HepG2 (cell line): ENCODE results near the gene ZNF223. TPM values are rescaled to one million over a fixed set of nuclear protein-coding genes. Genes with fewer than 3 reads are reported as not detected.
A peak's percentile ranks its signal among the peaks of the same experiment; 100 is the strongest.

ENCODE experiments used
- BHLHE40 ChIP-seq: IDR thresholded peaks from 2 replicates; pipeline ENCODE4 v1.6.1; 2011; ENCODE audit warnings: low read length, improper control_type of control experiment
- CEBPZ ChIP-seq: IDR thresholded peaks from 2 replicates; pipeline ENCODE4 v1.6.1; 2012; ENCODE audit warnings: low read length, improper control_type of control experiment
- FOXO4 ChIP-seq: sonication (generic); formaldehyde crosslinking; conservative IDR thresholded peaks from 2 replicates; pipeline ENCODE4 v1.8.1; 2023; ENCODE audit warnings: missing genetic modification reagents
- HNRNPLL ChIP-seq: fragments of 200-400 bp; formaldehyde crosslinking; IDR thresholded peaks from 2 replicates; pipeline ENCODE4 v1.6.1; 2017; ENCODE audit warnings: mild to moderate bottlenecking, low read depth, low read length; ENCODE audit not compliant: poor library complexity, severe bottlenecking
- KDM2A ChIP-seq: sonication (generic); formaldehyde crosslinking; IDR thresholded peaks from 2 replicates; pipeline ENCODE4 v1.4.0; 2020; ENCODE audit warnings: low read depth, missing genetic modification reagents, borderline replicate concordance
- KMT2B ChIP-seq: IDR thresholded peaks from 2 replicates; pipeline ENCODE4 v1.6.1; 2016; ENCODE audit warnings: missing genetic modification reagents, missing compliant biosample characterization
- MTF2 ChIP-seq: sonication (generic); formaldehyde crosslinking; IDR thresholded peaks from 2 replicates; pipeline ENCODE4 v1.5.0; 2020; ENCODE audit warnings: missing genetic modification reagents, borderline replicate concordance
- NFE2L1 ChIP-seq: sonication (generic); formaldehyde crosslinking; IDR thresholded peaks from 2 replicates; pipeline ENCODE4 v1.4.0; 2020; ENCODE audit warnings: missing genetic modification reagents, mild to moderate bottlenecking, borderline replicate concordance
- ONECUT2 ChIP-seq: sonication (generic); formaldehyde crosslinking; IDR thresholded peaks from 2 replicates; pipeline ENCODE4 v1.4.0; 2020; ENCODE audit warnings: missing genetic modification reagents
- RFX3 ChIP-seq: IDR thresholded peaks from 2 replicates; pipeline ENCODE4 v1.6.1; 2016; ENCODE audit warnings: missing biosample characterization, missing genetic modification reagents
- SRSF1 ChIP-seq: fragments of 200-400 bp; formaldehyde crosslinking; optimal IDR thresholded peaks from 2 replicates; pipeline ENCODE3; 2017; ENCODE audit warnings: mild to moderate bottlenecking, low read depth, low read length, moderate library complexity
- TAF1 ChIP-seq: sonication (generic); formaldehyde crosslinking; IDR thresholded peaks from 2 replicates; pipeline ENCODE4 v1.4.0; 2020; ENCODE audit warnings: missing genetic modification reagents
- ZBED4 ChIP-seq: sonication (generic); formaldehyde crosslinking; IDR thresholded peaks from 2 replicates; pipeline ENCODE4 v1.4.0; 2020; ENCODE audit warnings: missing genetic modification reagents, borderline replicate concordance
- ZKSCAN5 ChIP-seq: sonication (generic); formaldehyde crosslinking; IDR thresholded peaks from 2 replicates; pipeline ENCODE4 v1.5.1; 2020; ENCODE audit warnings: mild to moderate bottlenecking, missing genetic modification reagents
- ZNF44 ChIP-seq: sonication (generic); formaldehyde crosslinking; IDR thresholded peaks from 2 replicates; pipeline ENCODE4 v1.5.1; 2020; ENCODE audit warnings: mild to moderate bottlenecking, missing genetic modification reagents
- ZNF446 ChIP-seq: sonication (generic); formaldehyde crosslinking; IDR thresholded peaks from 2 replicates; pipeline ENCODE4 v1.5.0; 2020; ENCODE audit warnings: mild to moderate bottlenecking, missing genetic modification reagents
- ZNF605 ChIP-seq: sonication (generic); formaldehyde crosslinking; IDR thresholded peaks from 2 replicates; pipeline ENCODE4 v1.8.0; 2022; ENCODE audit warnings: mild to moderate bottlenecking, missing genetic modification reagents
- ZNF691 ChIP-seq: sonication (generic); formaldehyde crosslinking; IDR thresholded peaks from 2 replicates; pipeline ENCODE4 v1.4.0; 2020; ENCODE audit warnings: missing genetic modification reagents, low read depth, mild to moderate bottlenecking, borderline replicate concordance
- ZNF766 ChIP-seq: sonication (generic); formaldehyde crosslinking; IDR thresholded peaks from 2 replicates; pipeline ENCODE4 v1.5.0; 2020; ENCODE audit warnings: missing genetic modification reagents, borderline replicate concordance
- ZNF780A ChIP-seq: sonication (generic); formaldehyde crosslinking; IDR thresholded peaks from 2 replicates; pipeline ENCODE4 v1.8.0; 2022; ENCODE audit warnings: mild to moderate bottlenecking, missing genetic modification reagents, moderate library complexity
- ZNF878 ChIP-seq: sonication (generic); formaldehyde crosslinking; IDR thresholded peaks from 2 replicates; pipeline ENCODE4 v1.8.1; 2023; ENCODE audit warnings: mild to moderate bottlenecking, missing genetic modification reagents, moderate library complexity
- polyA plus RNA-seq, 8 experiments: library from polyadenylated mRNA; depleted of rRNA in 3 of 8; stranded (reverse) in 7 of 8; unstranded in 1 of 8; fragments of >200 nt; fragmentation: Illumina TruSeq in 4 of 8; extraction: Trizol in 4 of 8; gene quantifications; 2 replicates each; pipeline versions ENCODE4 v1.2.1 to v1.2.3, GENCODE V29; 2011 to 2016; ENCODE audit warnings: low read depth in 4 of 8, missing spikeins in 1 of 8, mixed read lengths in 1 of 8; ENCODE audit not compliant: insufficient read depth in 1 of 8
- total RNA-seq, 5 experiments: library from RNA; depleted of rRNA; stranded (reverse); fragments of >200 nt; fragmentation: Illumina TruSeq; extraction: Trizol; gene quantifications; 2 replicates each; pipeline ENCODE4 v1.2.3, GENCODE V29; 2016; ENCODE audit warnings: low read depth in 1 of 5

ZNF223 gene
- total and polyA plus RNA-seq, 2 of the 13 experiments (the other 11 are each of a cell fraction or from before 2014, with no cell fraction given), result 2.0 to 4.8 TPM

DNA sequence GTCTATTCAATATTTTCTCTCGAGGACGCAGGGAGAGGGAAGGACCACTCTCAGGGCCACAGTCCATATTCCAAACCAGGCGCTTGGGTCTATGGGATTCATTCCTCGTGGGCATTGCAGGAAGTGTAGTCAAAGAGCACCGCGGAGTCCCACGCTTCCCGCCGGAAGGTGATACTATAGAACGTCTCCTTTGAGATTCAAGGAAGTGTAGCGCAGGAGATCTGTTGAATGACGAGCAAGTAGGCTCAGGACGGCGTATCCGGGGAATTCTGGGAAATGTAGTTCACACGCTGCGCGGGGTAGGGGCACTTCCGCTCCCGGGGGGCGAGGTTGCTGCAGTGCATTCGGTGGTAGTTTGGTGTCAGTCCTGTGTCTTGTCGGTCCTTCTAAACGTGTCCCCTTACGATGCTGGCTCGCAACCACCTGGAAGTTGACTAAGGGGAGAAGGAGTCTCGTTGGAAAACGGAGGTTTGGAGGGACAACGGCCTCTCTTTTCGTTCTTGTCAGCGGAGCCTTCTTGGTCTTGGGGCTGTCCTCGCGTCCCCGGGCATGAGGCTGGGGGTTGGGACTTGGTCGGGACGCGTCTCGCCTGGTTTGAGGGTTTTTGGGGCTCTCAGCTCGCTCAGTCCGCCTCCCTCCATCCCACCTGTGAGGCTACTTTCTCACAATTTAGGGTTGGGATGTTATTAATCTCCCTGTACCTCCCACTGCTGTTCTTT lies 20.1 kb downstream of the ZNF223 start, which contains the start of gene ZNF284 (continued):
- TF ChIP-seq HNRNPLL, result no peak
- TF ChIP-seq ZKSCAN5, result no peak
- TF ChIP-seq NFE2L1 (CRISPR knock-in tag), result no peak
- TF ChIP-seq ZNF780A, result no peak
- no peak for TF ChIP-seq MTF2
- no peak for TF ChIP-seq ZNF605 (CRISPR knock-in tag)
- TF ChIP-seq KMT2B, result peak; percentile 90
- peak; percentile 70; the same call in 1 of the 2 replicates for TF ChIP-seq KDM2A (CRISPR knock-in tag)
- no peak; the same call in 1 of the 2 replicates for TF ChIP-seq ZNF44 (CRISPR knock-in tag)
- no peak for TF ChIP-seq RFX3
- TF ChIP-seq FOXO4, result no peak
- TF ChIP-seq ONECUT2 (CRISPR knock-in tag), result no peak
- TF ChIP-seq ZNF691 (CRISPR knock-in tag), result no peak
- TF ChIP-seq ZBED4 (CRISPR knock-in tag), result no peak
- TF ChIP-seq TAF1 (CRISPR knock-in tag), result peak; percentile 55; the same call in 1 of the 2 replicates
- TF ChIP-seq ZNF766 (CRISPR knock-in tag), result peak; percentile 36; the same call in 1 of the 2 replicates
- no peak for TF ChIP-seq SRSF1
- no peak for TF ChIP-seq ZNF878
- TF ChIP-seq ZNF446 (CRISPR knock-in tag), result no peak; the same call in 1 of the 2 replicates
- TF ChIP-seq BHLHE40, result no peak
- no peak for TF ChIP-seq CEBPZ
